EH (cell line): ENCODE data around the gene TSTD2.
"Not testable (repeated sequence)": the region's sequence is repeated elsewhere in the genome, so short reads cannot be mapped to it uniquely, and the experiment has no call there.

Source experiments
- DNase-seq: peaks from one replicate; pipeline ENCODE4 v3.0.0-alpha.2; 2015; ENCODE audit warnings: low read depth

Gene TSTD2

DNA sequence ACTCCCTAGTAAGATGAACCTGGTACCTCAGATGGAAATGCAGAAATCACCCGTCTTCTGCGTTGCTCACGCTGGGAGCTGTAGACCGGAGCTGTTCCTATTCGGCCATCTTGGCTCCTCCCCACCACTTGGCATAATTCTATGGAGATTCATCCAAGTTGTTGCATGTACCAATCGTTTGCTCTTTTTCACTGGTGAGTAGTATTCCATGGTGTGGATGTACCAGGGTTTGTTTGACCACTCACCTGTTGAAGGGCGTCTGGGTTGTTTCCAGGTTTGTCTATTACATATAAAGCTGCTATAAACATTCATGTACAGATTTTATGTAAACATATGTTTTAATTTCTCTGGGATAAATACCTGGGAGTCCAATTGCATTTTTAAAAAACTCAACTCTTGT lies 46.3 kb downstream of the TSTD2 start:
- not testable (repeated sequence) for DNase-seq

GRCh38 chr9:97584778-97585177 lies 48.4 kb downstream of the TSTD2 start:
- DNase-seq = not testable (repeated sequence)

DNA sequence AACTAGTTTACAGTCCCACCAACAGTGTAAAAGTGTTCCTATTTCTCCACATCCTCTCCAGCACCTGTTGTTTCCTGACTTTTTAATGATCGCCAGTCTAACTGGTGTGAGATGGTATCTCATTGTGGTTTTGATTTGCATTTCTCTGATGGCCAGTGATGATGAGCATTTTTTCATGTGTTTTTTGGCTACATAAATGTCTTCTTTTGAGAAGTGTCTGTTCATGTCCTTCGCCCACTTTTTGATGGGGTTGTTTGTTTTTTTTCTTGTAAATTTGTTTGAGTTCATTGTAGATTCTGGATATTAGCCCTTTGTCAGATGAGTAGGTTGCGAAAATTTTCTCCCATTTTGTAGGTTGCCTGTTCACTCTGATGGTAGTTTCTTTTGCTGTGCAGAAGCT lies 51.6 kb downstream of the TSTD2 start:
- DNase-seq = not testable (repeated sequence)

GRCh38 chr9:97579914-97580313 lies 53.3 kb downstream of the TSTD2 start:
- DNase-seq = no peak

DNA sequence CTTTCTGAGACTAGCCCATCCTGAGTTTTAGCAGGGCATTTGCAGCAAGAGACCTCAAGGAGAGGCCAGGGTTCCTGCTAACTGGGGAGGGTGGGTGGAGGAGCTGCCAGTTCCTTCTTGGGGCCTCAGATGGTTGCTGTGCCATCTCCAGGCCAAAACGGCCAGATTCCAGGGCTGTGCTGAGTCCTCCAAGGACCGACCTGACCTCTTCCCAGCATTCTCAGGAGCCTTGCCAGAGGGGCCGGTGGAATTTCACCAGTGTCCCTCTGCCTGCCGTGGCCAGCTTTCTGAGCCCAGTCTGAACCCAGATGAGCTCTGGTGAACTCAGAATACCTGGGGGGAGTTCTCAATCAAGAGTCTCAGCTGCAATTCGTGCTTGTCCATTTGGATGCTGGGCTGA lies 54.3 kb downstream of the TSTD2 start:
- DNase-seq = no peak

GRCh38 chr9:97577051-97577450 lies 56.1 kb downstream of the TSTD2 start:
- DNase-seq = no peak

DNA sequence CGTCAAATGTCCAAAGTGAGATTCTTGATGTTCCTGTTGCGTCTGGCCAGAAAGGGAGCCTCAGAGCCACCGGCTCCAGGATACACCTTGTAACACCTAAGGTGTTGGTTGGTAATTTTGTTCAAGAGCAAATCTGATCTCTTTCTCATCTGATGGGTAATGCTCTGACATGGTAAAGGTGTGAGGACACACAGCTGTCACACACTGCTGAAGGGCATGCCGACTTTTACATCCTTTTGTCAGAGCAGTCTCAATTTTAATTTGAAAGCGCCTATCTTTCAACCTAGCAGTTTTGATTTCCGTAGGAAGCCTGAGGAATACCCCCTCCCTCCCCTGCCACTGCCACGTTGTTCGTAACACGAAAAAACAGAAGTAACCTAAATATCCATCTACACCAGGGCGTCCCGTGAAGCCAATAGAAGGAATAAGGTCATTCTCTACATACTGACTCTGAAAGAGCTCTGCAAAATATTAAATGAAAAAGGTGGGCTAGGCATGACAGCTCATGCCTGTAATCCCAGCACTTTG lies 57.4 kb downstream of the TSTD2 start:
- DNase-seq = no peak

DNA sequence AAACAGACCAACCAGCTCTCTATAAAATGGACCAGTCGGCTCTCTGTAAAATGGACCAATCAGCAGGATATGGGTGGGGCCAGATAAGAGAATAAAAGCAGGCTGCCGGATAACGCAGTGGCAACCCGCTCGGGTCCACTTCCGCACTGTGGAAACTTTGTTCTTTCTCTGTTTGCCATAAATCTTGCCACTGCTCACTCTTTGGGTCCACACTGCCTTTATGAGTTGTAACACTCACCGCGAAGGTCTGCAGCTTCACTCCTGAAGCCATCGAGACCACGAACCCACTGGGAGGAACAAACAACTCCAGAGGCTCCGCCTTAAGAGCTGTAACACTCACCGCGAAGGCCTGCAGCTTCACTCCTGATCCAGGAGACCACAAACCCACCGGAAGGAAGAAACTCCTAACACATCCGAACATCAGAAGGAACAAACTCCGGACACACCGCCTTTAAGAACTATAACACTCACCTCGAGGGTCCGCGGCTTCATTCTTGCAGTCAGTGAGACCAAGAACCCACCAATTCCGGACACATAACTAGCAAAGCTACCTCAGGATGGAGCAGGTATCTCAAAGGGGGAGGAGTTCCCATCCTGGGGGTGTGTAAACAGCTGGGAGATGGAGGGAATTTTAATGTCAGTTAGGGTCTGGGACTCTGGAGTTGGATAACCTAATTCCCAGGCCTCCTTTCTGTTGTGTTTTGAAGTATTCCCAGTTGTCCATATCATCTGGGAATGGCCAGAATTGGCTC lies 58.1 kb downstream of the TSTD2 start:
- DNase-seq = not testable (repeated sequence)

GRCh38 chr9:97574101-97574571 lies 59.0 kb downstream of the TSTD2 start:
- not testable (repeated sequence) for DNase-seq

- no peak for DNase-seq
These were observed 59.6 kb downstream of the TSTD2 start for GRCh38 chr9:97573482-97574073.

- DNase-seq = no peak
These were observed 60.2 kb downstream of the TSTD2 start for GRCh38 chr9:97572892-97573365.

DNA sequence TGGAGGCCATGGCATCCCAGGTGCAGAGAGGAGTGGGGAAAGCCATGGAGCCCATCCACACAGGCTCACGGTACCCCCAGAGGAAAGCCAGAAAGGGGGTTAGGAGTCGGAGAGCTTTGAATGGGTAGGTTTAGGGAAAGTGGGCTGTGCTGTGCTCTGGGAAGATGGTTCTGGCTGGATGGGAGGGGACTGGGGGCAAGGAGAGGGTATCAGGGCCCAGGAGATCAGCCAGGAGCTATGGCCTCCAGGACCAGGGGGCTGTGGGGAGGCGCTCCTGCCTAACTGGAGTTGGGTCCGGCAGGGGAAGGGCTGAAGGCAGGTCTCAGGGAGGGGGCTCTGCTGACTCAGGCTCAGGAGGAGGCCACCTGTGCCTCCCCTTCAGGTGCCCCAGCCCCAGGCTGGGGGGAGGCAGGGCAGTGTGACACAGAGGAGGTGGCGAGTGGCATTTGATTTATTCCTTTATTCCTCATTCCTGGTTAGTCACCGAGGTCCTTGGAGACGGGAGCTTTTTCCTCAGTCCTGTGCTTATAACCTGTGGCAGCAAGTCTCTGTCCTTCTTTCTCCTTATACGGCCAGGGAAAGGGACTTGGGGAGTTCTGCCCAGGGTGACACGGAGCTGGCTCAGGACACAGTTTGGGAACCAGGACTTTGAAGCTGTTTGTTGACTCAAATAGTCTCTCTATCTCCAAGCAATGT lies 60.8 kb downstream of the TSTD2 start:
- DNase-seq = no peak

GRCh38 chr9:97571664-97572063 lies 61.5 kb downstream of the TSTD2 start:
- DNase-seq = no peak

DNA sequence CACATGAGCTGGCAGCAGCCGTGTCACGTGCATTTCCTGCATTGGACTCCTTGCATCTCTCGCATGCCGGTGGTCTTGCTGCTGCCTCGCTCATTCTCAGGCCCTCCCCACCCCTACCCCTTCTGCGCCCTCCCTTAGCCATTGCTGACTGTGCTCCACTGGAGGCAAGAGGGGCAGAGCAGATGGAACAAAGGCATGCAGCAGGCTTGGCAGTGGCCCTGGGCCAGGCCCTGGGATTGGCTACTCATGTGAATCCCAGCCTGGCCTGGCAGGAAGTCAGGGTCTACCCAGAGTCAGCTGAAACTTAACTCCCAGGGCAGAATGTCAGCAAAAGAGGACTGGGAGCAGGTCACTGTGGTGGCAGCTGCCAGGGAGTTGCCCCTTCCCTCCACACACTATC lies 62.3 kb downstream of the TSTD2 start:
- peak; percentile 28 for DNase-seq

DNA sequence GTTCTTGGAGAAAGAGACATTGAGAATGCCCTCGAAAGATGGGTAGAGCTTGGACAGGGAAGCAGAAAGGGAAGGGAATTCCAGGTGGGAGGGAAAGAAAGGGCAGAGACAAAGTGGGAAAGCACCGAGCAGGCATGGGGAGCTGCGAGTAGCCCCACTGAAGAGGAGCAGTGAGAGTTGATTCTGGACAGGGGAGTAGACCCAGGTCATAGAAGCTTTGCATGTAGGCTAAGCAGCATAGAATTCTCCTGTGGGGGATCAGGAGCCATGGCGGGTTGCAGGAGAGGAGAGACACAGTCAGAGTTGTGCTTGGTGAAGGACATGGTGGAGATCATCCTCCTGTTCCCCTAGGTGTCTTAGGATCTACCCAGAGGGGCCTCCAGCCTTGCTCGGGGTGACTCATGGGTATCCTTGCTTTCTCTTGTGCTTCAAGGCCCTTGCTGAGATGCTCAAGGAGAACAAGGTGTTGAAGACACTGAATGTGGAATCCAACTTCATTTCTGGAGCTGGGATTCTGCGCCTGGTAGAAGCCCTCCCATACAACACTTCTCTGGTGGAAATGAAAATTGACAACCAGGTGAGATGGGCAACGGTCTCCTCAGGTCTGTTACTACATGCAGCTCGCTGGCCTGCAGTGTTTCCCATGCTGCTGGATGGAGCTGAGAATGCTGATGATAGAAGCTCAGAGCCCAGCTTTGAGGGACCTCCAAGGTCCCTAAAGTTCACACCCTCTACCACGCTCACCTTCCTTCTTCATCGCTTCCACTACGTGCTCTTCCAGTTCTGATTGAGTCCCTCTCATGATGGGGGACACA lies 64.5 kb downstream of the TSTD2 start:
- no peak for DNase-seq

GRCh38 chr9:97567894-97568202 lies 65.3 kb downstream of the TSTD2 start:
- no peak for DNase-seq

DNA sequence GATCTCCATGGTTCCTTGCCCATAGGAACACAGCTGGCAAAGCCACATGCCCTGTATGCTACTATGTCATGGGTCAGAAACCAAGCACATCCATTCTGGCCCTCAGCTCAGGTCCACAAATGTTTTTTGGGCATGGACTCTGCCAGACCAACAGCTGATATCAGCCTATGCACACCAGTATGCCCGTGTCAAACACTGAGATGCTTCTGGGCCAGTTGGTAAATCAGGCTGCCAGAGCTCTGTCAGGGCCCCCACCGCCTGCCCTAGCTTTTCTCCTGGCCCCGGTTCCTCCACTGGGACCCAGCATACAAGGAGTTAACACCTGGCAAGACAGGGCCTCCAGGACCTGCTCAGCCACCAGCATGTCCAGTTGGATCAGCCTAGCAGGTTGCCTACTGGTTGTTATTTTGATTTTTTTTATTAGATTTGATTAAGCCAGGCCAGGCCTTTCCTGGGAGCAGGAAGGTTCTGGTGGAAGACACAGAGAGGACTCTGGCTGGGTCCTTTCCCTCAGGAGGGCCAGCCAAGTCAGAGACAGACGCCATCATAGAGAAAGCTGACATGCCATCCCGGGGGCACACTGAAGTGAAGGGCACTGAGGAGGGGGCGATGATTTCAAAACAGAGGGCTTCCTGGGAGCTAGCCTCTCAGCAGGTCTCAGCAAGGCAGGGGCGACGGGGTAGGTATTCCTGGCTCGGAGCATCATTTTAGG lies 65.8 kb downstream of the TSTD2 start:
- DNase-seq = no peak

DNA sequence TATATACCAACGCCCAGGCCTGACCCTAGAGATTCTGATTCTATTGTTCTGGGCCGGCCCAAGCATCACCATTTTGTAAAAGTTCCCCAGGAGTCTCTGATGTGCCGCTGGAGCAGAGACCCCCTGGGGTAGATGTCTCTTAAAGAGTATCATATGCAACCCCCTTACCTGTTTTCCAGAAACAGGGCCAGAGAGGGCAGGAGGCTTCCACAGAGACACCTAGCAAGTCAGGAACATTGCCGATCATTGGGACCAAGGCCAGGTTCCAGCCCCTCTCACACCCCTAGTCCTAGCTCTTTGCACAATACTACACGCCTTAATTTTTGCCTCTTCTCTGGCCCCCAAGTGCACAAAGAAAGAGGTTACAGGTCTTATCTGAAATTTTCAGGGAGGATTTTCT lies 67.9 kb downstream of the TSTD2 start:
- no peak for DNase-seq

GRCh38 chr9:97564291-97565175 lies 68.6 kb downstream of the TSTD2 start:
- DNase-seq = peak; percentile 71

DNA sequence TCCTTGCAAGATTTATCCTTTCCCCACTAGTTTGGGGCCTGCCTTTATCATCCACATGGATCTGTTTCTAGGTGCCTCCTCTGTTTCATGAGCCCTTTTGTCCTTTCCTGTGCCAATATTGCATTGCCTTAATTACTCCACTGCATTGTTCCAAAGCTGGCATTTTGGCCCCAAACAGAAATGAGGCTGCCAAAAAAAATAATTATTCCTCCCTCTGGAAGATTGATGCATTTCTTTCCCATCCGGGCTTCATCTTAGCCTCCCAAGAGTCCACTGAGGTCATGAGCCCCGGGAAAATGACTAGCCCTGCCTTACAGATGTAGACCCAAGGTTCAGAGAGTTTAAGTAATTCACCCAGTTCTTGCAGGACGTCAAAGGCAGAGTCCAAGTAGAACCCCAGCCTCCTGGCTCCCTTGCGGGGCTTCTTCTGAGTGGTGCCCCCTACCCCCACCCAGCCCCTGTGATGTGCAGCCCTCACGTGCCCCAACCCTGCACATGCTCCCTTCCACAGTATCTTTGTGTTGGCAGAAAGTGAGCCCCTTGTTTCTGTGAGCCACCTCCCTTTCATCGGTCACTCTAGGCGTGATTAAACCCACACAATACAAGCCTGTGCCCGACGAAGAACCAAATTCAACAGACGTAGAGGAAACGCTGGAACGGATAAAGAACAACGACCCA lies 69.6 kb downstream of the TSTD2 start:
- no peak for DNase-seq
